D721Med (cell line): Measurements from ENCODE around the gene KMT5B.

Source experiments
- DNase-seq: peaks from one replicate; pipeline ENCODE4 v3.0.0; 2011; ENCODE audit warnings: low spot score; ENCODE audit not compliant: insufficient read length
- FAIRE-seq: peaks from 2 replicates; lab custom pipeline; 2011; peaks lifted over from hg19 to GRCh38; lab: Jason Lieb, UNC
- CTCF ChIP-seq: IDR thresholded peaks from 2 replicates; pipeline ENCODE4 v1.5.1; 2012; ENCODE audit warnings: mild to moderate bottlenecking, control low read depth; ENCODE audit not compliant: insufficient read depth; ENCODE audit errors: missing control alignments

KMT5B gene

GRCh38 chr11:68166969-68167368, 46.1 kb downstream of the KMT5B start:
- no peak for TF ChIP-seq CTCF
- FAIRE-seq = no peak
- DNase-seq = no peak

GRCh38 chr11:68165601-68166000, 47.5 kb downstream of the KMT5B start:
- no peak for FAIRE-seq
- TF ChIP-seq CTCF = no peak
- no peak for DNase-seq

GRCh38 chr11:68164437-68164836, 48.7 kb downstream of the KMT5B start:
- FAIRE-seq = no peak
- no peak for TF ChIP-seq CTCF

GRCh38 chr11:68163691-68164090, 49.4 kb downstream of the KMT5B start:
- TF ChIP-seq CTCF = no peak
- FAIRE-seq = no peak

More at GRCh38 chr11:68164437-68164836, 48.7 kb downstream of the KMT5B start:
- no peak for DNase-seq

GRCh38 chr11:68160100-68160695, 52.9 kb downstream of the KMT5B start:
- no peak for DNase-seq
- TF ChIP-seq CTCF = no peak
- no peak for FAIRE-seq

More at GRCh38 chr11:68163691-68164090, 49.4 kb downstream of the KMT5B start:
- no peak for DNase-seq

- DNase-seq = no peak
- no peak for TF ChIP-seq CTCF
- no peak for FAIRE-seq
Measured at GRCh38 chr11:68159665-68160064, 53.4 kb downstream of the KMT5B start.

- no peak for FAIRE-seq
- no peak for TF ChIP-seq CTCF
Measured at GRCh38 chr11:68159161-68159560, 53.9 kb downstream of the KMT5B start.

More at GRCh38 chr11:68159161-68159560, 53.9 kb downstream of the KMT5B start:
- no peak for DNase-seq
